Fibroblast of upper back skin (primary cell): ENCODE results near the gene ULBP2.
"Not testable (repeated sequence)": the region's sequence is repeated elsewhere in the genome, so short reads cannot be mapped to it uniquely, and the experiment has no call there.

Source experiments
- DNase-seq: peaks from one replicate; pipeline ENCODE4 v3.0.0-alpha.2; 2013

Gene ULBP2

DNA sequence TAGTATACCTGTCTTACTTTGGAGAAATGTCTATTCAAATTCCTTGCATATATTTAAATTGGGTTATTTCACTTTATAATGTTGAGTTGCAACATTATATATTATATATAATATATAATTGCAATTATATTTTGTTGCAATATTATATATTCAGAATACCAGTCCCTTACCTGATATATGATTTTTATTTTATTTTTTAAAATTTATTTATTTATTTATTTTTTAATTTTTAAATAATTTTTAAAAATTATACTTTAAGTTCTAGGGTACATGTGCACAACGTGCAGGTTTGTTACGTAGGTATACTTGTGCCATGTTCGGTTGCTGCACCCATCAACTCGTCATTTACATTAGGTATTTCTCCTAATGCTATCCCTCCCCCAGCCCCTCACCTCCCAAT is 14.8 kb upstream of the ULBP2 start:
- DNase-seq = not testable (repeated sequence)

DNA sequence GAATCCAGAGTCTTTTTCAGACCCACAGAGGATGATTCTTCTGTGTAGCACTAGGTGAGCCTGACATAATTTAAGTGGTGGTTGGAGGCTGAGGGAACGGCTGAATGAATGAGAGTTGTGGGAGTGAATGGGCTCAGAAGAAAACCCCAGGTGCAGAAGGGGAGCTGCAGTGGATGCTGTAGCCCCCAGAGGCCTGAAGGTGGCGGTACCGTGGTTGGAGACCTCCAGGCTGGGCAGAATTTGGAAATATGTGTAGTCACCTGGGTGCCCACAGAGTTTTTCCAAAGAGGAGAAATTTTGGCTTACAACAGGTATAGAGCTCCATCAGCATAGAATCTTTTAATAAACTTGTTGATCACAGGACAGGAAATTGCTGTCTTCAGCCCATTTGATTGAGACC is 12.4 kb upstream of the ULBP2 start:
- DNase-seq = no peak

DNA sequence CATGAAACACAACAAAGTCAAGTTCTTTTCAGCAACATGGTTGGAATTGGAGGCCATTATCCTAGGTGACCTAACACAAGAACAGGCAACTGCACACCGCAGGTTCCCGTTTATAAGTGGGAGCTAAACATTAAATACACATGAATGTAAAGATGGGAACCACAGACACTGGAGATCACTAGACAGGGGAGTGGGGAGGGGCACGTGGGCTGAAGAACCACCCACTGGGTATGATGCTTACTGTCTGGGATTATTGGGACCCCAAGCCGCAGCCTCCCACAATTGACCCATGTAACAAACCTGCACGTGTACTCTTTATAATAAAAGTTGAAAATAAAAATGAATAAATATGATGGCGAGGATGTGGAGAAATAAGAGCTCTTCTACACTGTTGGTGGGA is 10.3 kb upstream of the ULBP2 start:
- DNase-seq = no peak

DNA sequence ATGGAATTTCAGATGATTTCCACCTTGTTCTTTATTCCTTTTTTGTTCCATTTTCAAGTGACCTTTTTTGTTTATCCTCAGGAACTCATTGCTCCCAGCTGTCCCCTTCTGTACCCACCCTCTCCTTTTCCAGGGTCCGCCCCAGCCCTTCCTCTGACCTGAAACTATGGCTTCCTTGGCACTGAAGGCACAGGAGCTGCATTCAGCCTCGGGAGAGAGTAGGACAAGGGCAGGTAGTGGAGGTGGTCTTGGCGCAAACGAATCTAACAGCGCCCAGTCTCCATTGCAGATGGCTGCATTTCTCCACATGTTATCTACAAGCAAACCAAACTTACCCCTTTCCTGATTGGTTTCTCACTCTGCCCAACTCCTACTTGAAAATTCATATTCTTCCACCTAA is 8.8 kb upstream of the ULBP2 start:
- no peak for DNase-seq

DNA sequence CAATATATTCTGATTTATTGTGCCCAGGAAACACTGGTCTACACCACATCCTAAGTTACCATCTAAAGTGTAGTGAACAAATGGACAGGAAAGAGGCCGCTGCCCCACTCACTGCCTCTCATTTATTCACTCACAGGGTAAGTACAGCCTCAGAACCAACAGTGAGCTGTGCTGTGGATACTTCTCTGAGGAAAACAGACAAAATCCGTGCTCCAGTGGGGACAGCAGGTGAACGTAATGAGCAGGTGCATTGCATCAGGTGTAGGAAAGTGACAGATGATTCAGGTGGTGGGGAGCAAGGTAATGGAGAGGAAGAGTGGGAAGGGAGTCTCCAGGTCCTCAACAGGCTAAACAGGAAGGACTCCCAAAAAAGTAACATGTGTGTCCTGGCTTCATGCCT is 8.4 kb upstream of the ULBP2 start:
- no peak for DNase-seq

DNA sequence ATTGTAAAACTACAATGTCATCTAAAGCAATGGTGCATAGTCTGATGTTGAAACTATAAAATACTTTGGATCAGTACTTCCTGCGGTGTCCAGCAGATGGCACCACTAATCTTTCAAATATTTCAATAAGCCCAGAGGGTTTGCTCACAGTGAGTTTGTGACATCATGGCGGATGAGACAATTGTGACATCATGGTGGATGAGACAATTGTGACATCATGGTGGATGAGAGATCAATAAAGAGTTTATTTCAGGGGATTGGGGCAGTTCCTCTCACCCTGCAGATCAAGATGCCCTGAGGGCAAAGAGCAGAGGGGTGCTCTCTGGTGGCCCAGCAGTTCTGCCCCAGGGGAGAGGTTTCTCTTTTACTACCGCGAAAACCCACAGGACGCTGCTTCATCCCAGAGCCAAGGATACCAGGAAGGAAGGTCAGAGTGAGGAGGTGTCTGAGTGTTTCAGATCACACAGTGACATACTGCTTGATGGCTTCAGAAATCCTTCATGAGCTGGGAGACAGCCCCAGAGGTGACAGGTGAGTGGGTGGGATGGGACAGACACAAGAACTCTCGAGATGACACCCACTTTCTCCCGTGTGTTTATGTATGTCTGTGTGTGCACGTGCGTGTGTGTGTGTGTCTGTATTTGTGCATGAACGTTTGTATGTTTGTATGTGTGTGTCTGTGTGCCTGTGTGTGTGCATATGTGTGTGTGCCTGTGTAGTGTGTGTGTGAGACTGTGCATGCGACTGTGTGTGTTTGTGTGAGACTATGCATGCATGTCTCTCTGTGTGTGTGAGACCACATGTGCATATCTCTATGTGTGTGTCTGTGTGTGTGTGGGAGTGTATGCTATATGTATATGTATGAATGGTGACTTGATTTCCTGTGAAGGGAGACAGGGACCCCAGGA is 7.3 kb upstream of the ULBP2 start:
- peak; percentile 73 for DNase-seq

DNA sequence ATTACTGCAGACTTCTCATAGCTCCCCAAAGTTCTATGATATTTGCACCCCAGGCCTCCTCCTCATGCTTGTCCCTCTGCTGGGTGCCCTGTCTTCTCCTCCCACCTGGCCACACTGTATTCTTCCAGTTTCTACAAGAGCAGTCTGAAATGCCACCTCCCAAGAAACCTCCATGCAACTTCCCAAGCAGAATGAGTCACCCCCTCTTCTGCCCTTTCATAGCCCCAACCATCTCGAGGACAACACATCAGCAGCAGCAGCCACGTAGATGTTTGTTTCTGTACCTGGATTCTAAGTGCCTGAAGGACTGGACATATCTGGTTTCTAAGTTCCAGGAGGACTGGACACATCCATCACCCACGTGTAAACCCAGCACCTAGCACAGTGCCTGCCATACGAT is 6.6 kb upstream of the ULBP2 start:
- DNase-seq = no peak

DNA sequence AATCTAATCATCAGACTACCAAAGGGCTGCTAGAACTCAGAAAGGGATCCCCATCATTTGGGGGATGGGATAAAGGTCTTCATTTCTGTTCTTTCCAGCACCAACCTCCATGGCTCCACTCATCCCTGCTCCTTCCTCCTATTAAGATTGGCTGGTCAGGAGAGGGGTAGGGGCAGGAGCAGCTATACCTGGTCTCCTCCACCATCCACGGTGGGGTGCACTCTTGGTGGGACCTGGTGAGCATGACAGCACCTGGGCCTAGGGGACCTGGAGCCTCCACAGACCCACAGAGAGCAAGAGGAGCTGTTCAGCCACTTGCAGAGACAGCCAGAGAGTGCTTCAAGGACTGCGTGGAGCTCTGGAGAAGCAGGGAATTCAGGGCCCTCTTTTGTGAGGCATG is 6.1 kb upstream of the ULBP2 start:
- no peak for DNase-seq

DNA sequence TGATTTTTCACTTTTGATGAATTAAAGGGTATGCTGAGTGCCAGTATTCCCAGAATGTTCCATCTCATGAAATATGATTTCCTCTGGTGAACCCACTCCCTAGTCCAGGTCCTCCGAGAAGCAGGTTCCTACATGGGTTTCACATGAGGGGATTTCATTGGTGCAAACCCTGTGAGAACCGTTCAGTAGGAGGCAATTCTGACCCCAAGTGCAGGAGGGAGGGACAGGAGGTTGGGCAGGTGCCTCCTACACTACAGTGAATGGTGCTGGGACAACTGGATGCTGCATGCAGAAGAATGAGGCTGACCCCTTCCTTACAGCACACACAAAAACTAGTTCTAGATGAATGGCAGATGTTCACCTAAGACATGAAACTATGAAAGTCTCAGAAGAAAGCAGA is 5.1 kb upstream of the ULBP2 start:
- DNase-seq = no peak

DNA sequence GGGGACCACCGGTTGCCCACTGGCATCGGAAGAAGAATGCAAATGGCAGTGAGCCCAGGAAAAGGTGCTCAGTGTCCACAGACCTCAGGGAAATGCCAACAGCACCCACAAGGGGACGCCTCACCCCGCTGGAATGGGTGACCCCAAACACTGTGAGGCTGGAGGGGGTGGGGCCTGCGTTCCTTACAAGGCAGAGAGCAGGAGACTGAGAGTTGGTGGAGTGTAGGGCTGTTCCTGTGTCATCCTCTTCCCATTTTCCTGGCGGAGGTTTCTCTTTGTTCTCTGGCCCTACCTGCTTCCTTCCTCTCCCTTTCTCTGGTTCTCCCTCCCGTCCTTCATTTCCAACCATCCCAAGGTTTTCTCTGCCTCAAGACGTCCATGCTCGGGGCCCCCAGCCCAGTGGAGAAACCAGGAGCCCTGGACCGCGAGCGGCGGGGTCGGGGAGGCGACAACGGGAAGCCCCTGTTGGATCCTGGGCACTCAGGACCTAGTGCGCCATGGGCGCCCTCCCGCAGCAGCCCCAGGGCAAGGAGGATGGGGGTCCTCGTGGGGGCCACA is 3.7 kb upstream of the ULBP2 start:
- not testable (repeated sequence) for DNase-seq

DNA sequence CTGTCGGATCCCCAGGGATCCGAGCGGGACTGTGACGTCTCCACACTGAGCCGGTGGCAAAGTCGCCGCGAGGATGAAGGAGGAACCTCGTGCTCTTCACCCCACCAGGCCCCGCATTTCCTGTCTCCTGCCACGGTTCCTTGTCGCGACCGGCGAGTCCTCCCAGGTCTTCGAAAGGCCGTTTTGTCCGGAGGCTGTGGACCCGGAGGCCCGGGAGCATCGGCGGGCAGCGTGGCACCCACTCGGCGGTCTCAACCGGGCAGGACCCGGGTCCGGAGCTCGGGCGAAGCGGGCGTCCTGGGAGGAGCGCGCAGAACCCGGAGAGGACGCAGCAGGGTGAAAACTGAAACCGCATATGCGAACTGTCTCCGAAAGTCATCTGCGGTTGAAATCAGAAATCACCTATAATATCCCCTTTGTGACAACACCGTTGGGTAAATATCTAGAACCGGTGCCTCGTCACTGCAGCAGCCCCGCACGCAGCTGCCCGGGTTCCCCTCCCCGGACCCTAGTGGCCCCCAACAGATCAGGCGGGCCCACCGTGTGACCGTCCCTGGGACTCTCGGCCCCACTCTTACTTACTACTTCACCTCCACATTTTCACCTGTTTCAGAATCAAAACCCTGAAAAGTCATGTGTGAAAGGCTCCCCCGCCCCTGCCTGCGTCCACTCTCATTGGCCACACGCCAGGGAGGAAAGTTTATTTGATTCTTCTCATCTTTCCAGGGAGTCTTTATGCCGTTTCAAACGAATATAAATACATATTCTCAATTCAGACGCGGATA is 3.1 kb upstream of the ULBP2 start:
- no peak for DNase-seq

DNA sequence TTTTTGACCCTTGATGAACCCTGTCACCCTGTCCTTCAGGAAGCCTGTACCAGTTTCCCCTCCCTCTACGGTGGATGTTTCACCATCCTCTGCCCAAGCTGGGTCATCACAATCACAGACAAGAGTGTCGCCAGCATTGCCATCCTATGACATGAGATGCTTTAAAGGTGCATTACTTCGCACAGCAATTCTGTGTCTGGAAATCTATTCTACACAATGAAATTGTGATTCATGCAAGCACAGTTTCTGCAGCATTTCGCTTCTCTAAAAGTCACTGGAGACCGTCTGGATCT is 2.5 kb upstream of the ULBP2 start:
- no peak for DNase-seq

DNA sequence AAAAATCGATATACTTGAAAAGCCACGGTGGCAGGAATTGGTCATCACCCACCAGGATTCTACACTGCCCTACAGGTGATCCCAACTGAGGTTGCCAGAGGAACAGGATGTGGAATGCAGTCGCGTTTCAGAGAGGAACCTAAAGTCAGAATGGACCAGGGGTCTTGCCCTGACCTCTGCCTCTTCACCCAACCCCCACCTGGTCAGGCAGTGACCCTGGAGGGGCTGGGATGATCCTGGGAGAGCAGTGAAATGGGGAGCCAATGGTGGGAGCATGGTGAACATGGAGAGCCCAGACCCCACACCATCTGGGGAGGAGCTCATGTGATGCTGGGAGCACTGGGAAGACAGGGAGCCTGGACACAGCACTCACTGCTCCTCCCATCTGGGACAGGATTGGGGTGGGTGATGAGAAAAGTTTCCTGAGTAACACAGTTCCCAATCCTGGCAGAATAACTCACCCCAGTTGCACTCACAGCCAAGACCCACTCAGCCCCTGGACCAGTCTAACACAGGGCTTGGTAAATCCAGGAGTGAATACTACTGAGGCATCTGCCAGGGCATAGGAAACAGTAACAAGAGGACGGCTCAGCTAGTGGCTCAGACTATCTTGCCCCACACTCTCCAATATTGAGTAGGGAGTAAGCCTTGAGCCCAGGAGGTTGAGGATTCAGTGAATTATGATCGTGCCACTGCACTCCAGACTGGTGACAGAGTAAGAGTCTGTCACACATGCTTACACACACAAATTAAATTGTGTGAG is 1.7 kb upstream of the ULBP2 start:
- DNase-seq = no peak

DNA sequence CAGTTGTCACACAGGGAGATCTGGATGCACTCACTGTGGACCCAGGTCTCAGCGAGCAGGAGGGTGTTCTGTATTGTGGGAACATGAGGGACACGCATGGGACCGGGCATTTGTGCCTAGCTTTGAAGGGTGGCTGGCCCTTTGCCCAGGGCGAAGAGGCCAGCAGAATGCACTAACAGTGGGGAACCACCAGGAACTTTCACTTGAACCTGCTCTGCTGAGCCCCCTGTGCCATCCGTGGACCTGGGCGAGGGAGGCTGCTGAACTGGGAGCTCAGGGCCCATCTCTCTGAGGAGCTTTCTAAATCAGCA is 1.2 kb upstream of the ULBP2 start:
- DNase-seq = no peak

DNA sequence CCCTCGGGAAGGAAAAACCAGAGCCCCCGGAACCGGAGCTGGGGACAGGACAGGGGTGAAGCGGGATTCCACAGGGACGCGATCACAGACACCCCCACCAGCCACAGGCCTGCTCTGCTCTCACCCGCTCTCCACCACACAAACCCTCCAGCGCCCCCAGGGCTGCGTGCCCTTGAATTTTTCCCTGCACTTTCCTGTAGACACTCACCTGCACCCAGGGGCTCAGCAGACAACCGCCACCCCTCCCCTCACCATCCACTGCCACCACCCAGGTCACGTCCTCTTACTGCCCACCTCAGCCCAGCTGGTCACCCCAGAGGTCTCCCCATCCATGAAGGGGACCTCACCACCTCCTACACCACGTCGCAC is 631 bp downstream of the ULBP2 start:
- DNase-seq = no peak

DNA sequence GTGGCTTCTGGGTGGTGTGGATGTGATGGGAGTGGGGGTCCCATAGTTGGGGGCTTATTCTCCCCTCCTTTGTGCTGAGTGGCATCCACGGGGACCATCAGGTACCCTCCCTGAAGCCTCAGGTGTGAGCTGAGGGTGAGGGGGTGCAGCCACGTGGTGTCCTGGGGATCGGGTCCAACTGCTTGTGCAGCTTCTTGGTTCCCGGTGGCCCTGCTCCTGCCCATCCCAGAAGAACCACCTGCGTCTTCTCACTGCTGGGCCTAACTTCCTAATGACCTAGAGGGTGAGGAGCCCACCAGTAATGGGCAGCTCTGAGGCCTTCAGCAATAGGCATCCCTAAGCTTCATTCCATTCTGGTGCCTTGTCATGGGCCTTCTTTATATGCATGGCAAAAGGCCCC is 1.5 kb downstream of the ULBP2 start:
- not testable (repeated sequence) for DNase-seq

DNA sequence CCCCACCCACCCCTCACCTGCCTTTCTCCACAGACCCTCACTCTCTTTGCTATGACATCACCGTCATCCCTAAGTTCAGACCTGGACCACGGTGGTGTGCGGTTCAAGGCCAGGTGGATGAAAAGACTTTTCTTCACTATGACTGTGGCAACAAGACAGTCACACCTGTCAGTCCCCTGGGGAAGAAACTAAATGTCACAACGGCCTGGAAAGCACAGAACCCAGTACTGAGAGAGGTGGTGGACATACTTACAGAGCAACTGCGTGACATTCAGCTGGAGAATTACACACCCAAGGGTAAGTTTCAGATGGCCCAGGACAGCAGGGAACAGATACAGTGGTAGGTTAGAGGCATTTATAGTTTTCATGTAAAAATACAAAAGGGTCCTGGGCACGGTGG is 3.5 kb downstream of the ULBP2 start:
- not testable (repeated sequence) for DNase-seq

DNA sequence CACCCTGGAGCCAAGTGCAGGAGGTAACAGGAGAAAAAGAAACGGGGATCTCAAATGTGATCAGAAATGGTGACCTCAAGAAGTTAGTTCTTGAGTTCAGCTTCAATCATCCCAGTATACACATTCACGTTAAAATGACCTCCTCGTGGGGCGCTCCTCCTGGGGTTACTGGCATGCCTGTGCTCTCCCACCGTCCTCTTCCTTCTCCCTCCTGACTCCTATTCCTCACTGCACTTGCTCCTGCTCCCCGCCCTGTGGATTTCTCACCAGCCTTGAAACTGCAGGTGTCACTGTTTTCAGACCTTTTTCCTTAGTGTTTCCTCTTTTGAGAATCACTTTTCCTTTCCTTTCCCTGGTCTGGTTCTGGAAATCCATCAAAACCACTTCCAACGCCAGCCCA is 4.8 kb downstream of the ULBP2 start:
- DNase-seq = not testable (repeated sequence)

DNA sequence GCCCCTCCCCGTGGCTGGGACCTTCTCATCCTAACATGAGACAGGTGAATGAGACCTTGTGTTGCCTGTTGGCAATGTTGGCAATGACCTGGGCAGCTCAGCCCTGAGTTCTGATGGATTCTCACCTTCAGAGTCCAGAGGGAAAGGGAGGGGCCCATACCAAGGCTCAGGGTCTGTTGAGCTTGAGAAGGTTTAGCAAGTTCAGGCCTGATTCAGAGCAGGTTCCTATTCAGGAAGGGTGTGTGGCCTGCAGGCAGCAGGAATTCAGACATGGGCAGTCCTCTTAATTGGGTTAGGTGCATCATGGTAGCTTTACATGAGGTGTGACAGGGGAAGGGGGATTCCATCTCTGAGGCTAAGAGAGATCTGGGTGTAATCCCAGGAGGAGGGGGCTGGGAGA is 5.7 kb downstream of the ULBP2 start:
- DNase-seq = not testable (repeated sequence)

DNA sequence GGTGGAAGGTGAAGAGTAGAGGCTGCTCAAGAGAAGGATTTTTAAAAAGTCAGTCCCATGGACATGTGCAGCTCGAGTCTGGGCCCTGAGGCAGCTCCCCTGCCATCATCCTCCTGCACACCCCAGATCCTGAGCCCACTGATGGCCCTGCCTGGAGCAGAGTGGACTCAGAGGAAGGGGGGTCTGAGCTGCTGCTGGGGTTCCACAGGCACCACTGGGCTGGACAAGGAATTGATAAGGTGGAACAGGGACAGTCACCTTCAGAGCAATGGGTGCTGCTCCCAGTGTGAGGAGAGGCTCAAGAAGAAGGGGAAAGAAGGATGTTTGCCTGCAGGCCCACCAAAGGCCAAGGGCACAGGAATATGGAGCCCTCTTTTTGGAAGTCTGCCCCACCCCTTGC is 6.2 kb downstream of the ULBP2 start:
- no peak for DNase-seq

DNA sequence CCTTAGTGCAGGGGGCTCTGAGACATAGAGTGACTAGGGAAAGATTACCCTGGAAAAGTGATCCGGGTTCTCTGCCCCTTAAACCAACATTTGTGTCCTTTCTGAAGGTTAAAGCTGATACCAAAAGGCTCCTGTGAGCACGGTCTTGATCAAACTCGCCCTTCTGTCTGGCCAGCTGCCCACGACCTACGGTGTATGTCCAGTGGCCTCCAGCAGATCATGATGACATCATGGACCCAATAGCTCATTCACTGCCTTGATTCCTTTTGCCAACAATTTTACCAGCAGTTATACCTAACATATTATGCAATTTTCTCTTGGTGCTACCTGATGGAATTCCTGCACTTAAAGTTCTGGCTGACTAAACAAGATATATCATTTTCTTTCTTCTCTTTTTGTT is 6.8 kb downstream of the ULBP2 start:
- no peak for DNase-seq

DNA sequence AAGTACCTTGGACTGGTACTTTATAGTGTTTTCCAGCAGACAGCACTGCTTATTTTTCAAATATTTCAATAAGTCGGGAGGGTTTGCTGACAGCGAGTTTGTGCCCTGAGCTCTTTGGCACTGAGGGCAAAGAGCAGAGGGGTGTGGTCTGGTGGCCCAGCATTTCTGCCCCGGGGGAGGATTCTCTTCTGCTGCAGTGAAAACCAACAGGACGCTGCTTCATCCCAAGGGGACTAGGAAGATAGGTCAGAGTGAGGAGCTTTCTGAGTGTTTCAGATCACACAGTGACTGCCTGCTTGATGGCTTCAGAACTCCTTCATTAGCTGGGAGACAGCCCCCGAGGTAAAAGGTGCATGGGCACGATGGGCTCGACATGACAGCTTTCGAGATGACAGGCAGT is 8.6 kb downstream of the ULBP2 start:
- no peak for DNase-seq

DNA sequence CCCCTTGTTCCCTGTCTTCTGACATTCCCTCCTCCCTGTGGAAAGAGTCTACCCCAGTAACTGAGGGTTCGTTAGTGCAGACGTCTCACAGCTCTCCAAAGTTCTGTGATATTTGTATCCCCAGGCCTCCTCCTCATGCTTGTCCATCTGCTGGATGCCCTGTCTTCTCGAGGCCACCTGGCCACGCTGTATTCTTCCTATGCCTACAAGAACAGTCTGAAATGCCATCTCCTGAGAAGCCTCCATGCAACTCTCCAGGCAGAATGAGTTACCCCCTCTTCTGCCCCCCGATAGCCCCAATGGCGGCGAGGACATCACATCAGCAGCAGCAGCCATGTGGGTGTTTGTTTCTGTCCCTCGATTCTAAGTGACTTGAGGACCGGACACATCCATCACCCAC is 9.3 kb downstream of the ULBP2 start:
- no peak for DNase-seq

DNA sequence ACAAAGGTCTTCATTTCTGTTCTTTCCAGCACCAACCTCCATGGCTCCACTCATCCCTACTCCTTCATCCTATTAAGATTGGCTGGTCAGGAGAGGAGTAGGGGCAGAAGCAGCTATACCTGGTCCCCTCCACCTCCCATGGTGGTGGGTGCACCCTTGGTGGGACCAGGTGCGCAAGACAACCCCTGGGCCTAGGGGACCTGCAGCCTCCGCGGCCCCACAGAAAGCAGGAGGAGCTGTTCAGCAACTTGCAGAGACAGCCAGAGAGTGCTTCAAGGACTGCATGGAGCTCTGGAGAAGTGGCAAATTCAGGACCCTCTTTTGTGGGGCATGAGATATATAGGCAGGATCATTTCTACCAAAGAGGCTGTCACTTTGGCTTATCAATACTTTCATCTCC is 9.8 kb downstream of the ULBP2 start:
- DNase-seq = no peak
